Activated CD8-positive, alpha-beta T cell treated with anti-CD3 and anti-CD28 coated beads, Interleukin-2, amount 10 ng/mL, durations not matched to agents 7 days and 5 days (primary cell): ENCODE measurements around the gene IL36RN. TPM values are rescaled to one million over a fixed set of nuclear protein-coding genes. Genes with fewer than 3 reads are reported as not detected.

Experiments used
- ATAC-seq: fragments of 150-1000 bp; cut with Tn5 transposase; one replicate; pipeline ENCODE4 v1.10.0; 2021; ENCODE audit warnings: moderate library complexity
- CTCF ChIA-PET: fragments of 350-600 bp; sonication (Branson Sonifier 250); formaldehyde crosslinking; loops from one replicate; lab custom pipeline; 2021; ENCODE audit warnings: antibody characterized with exemption; lab: Charles Lee
- POLR2A ChIA-PET: fragments of 350-600 bp; sonication (Branson Sonifier 250); formaldehyde crosslinking; loops from one replicate; lab custom pipeline; 2021; ENCODE audit warnings: antibody characterized with exemption; lab: Charles Lee
- DNase-seq: peaks from one replicate; pipeline ENCODE4 v3.0.0-alpha.2; 2020
- H3K27ac Mint-ChIP-seq: one replicate; pipeline ENCODE4 v1.8.0; 2021; ENCODE audit warnings: mild to moderate bottlenecking, mixed read lengths
- H3K27me3 Mint-ChIP-seq: one replicate; pipeline ENCODE4 v1.8.0; 2021; ENCODE audit warnings: low read depth, mixed read lengths
- H3K36me3 Mint-ChIP-seq: one replicate; pipeline ENCODE4 v1.8.0; 2021; ENCODE audit warnings: low read depth, mixed read lengths
- H3K4me1 Mint-ChIP-seq: one replicate; pipeline ENCODE4 v1.8.0; 2021; ENCODE audit warnings: low read depth, mixed read lengths
- H3K4me3 Mint-ChIP-seq: one replicate; pipeline ENCODE4 v1.8.0; 2021; ENCODE audit warnings: mild to moderate bottlenecking, mixed read lengths
- H3K9me3 Mint-ChIP-seq: one replicate; pipeline ENCODE4 v1.8.0; 2022; ENCODE audit warnings: mixed read lengths; ENCODE audit not compliant: insufficient read depth
- total RNA-seq, 2 experiments: library from RNA; stranded (reverse); gene quantifications; one replicate each; pipeline ENCODE4 v1.2.3, GENCODE V29; 2021

The IL36RN gene
- total RNA-seq, 2 experiments from 2014 or later: not detected

- no peak for ATAC-seq
- ChIA-PET POLR2A (interaction anchor here (1.4 to 1.8 kb wide), 2 partner anchors 17 to 69 kb away, joined by 3 to 4 read pairs; partner anchors contain the start of gene PSD4), CTCF (interaction anchor here (1.1 to 1.5 kb wide), 3 partner anchors 9 to 34 kb away, joined by 3 to 6 read pairs (median 3); no protein-coding TSS in a partner anchor)
- Mint-ChIP-seq H3K27ac (no peak overlapping the region), H3K9me3 (peaks cover 7% of the 10 kb centered on the region), H3K27me3 (peaks cover 2% of the 10 kb centered on the region), H3K36me3 (peaks cover 7% of the 10 kb centered on the region), H3K4me1 (peaks cover 24% of the 10 kb centered on the region), H3K4me3 (no peak overlapping the region)
- no peak for DNase-seq
Observed at GRCh38 chr2:113104054-113104611, 45.1 kb downstream of the IL36RN start.

DNA sequence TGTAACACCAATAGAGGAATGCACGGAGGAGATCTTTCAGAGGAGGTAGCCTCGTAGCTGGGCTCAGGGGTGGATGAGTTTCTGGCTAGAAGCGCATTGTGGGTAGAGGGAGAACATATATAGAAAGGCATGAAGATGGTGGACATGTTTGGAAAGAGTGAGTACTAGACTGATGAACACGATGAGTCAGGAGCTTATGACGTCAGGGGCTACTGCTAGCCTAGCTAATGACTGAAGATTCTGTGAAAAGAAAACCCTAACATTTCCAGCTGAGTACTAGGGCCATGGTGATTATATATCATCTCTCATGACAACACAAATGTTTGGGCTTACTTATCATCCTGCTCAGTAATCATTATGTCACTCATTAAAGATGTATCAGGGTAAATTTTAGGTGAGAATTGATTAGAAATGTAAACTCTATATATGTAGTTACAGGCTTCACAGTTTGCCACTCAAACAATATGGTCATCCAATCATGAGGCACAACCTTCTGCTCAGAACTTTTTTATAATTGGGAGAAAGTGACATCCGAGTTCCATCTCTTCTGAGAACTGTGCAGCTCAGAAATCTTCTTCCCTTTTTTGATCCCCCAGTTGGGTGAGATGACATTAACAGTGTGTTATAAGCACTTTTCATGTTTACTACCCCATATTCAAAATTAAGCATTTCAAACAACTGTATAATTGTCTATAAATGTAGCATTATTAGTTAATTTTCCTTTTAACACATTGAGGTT, 46.2 kb downstream of the IL36RN start:
- Mint-ChIP-seq H3K9me3 (peaks cover 7% of the 10 kb centered on the region), H3K27ac (no peak overlapping the region), H3K27me3 (peaks cover 6% of the 10 kb centered on the region), H3K4me1 (peaks cover 24% of the 10 kb centered on the region), H3K4me3 (no peak overlapping the region), H3K36me3 (peaks cover 7% of the 10 kb centered on the region)
- POLR2A ChIA-PET: interaction anchor here (1.4 to 1.8 kb wide), 2 partner anchors 16 to 68 kb away, joined by 3 to 4 read pairs; partner anchors contain the start of gene PSD4
- CTCF ChIA-PET: interaction anchor here (1.1 to 1.9 kb wide), 4 partner anchors 8 to 33 kb away, joined by 3 to 6 read pairs (median 4); no protein-coding TSS in a partner anchor
- DNase-seq (no peak), ATAC-seq (peak; percentile 63)

- no peak for ATAC-seq
- no peak for DNase-seq
- POLR2A ChIA-PET: no interaction called here
- Mint-ChIP-seq H3K27me3 (peaks cover 6% of the 10 kb centered on the region), H3K4me1 (no peaks in the 10 kb centered on the region), H3K36me3 (no peaks in the 10 kb centered on the region), H3K9me3 (no peaks in the 10 kb centered on the region), H3K27ac (no peak overlapping the region), H3K4me3 (no peak overlapping the region)
- CTCF ChIA-PET: interaction anchor here (0.7 kb wide), 1 partner anchor 27 kb away, joined by 3 read pairs; no protein-coding TSS in a partner anchor
Observed at GRCh38 chr2:113111121-113111520, 52.1 kb downstream of the IL36RN start.

DNA sequence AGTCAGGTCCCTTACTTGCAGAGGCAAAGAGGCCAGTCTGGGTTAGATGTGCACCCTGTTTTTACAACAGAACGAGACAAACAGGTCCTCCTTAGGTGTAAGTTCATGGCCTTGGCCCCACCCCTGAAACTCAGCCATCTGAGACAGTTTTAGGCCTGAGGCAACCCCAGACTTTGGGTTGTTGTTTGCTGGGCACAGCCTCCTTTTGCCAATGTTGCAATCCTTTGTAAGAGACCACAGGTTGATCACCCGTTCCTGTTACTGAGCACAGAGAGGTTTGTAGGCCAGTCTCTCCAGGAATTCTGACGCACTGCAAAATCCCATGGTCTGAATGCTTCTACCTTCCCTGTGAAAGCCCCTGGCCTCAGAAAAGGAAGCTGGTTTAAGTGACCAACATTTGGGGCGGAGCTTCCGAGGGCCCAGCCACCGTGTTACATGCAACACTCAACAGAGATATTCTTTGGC, 52.9 kb downstream of the IL36RN start:
- ChIA-PET CTCF (interaction anchor here (1.5 kb wide), 1 partner anchor 22 kb away, joined by 5 read pairs; no protein-coding TSS in a partner anchor), POLR2A (no interaction called here)
- no peaks in the 10 kb centered on the region for H3K36me3 Mint-ChIP-seq
- H3K9me3 Mint-ChIP-seq: no peaks in the 10 kb centered on the region
- no peak overlapping the region for H3K27ac Mint-ChIP-seq
- no peak for DNase-seq
- peaks cover 5% of the 10 kb centered on the region for H3K4me1 Mint-ChIP-seq
- H3K4me3 Mint-ChIP-seq: no peak overlapping the region
- H3K27me3 Mint-ChIP-seq: peaks cover 6% of the 10 kb centered on the region
- no peak for ATAC-seq

DNA sequence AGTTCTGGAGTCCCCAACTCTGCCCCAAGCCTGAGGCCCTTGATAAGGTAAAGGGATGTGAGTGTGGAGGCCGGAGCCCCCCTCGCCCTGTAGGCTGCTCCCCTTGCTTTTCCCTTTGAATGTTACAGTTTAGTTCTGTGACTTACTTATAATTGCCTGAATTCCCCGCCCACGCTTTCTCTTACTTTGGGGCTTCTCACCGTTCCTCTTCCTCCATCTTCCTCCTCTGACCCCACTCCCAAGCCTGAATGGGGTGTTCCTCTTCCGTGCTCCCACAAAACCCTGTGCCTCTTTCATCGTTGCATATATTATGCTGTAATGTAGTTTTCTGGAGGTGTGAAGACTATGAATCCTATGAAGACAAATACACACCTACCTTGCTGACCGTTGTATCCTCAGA, 53.4 kb downstream of the IL36RN start:
- no peaks in the 10 kb centered on the region for H3K36me3 Mint-ChIP-seq
- H3K4me3 Mint-ChIP-seq: no peak overlapping the region
- no peak overlapping the region for H3K27ac Mint-ChIP-seq
- ChIA-PET CTCF (interaction anchor here (1.3 to 6.8 kb wide), 4 partner anchors 23 to 62 kb away, joined by 3 to 45 read pairs (median 6); partner anchors contain the start of gene PSD4), POLR2A (no interaction called here)
- peaks cover 10% of the 10 kb centered on the region for H3K4me1 Mint-ChIP-seq
- DNase-seq (no peak), ATAC-seq (no peak)
- peaks cover 6% of the 10 kb centered on the region for H3K27me3 Mint-ChIP-seq
- H3K9me3 Mint-ChIP-seq: no peaks in the 10 kb centered on the region

DNA sequence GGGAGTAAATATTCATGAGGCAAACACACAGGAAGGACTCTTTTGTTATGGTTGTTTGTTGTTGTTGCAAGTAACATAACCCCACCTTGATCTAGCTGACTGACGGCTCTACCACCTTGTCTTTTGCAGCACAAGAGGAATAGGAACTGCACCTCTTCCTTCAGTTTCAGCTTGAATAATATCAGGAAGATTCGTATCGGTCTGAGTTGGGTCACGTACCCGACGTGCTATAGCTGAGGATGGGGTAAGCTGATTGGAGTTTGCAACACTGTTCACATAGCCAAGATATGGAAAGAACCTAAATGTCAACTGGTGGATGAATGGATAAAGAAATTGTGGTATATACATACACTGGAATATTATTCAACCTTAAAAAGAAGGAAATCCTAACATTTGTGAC, 53.9 kb downstream of the IL36RN start:
- Mint-ChIP-seq H3K36me3 (no peaks in the 10 kb centered on the region), H3K27me3 (peaks cover 6% of the 10 kb centered on the region), H3K27ac (no peak overlapping the region), H3K4me1 (peaks cover 12% of the 10 kb centered on the region), H3K4me3 (no peak overlapping the region), H3K9me3 (no peaks in the 10 kb centered on the region)
- ATAC-seq (no peak), DNase-seq (no peak)
- POLR2A ChIA-PET: interaction anchor here (0.7 kb wide), 1 partner anchor 113 kb away, joined by 3 read pairs; no protein-coding TSS in a partner anchor
- CTCF ChIA-PET: interaction anchor here (0.9 to 6.8 kb wide), 6 partner anchors 8 to 154 kb away, joined by 3 to 45 read pairs (median 4); partner anchors contain the start of gene PSD4

DNA sequence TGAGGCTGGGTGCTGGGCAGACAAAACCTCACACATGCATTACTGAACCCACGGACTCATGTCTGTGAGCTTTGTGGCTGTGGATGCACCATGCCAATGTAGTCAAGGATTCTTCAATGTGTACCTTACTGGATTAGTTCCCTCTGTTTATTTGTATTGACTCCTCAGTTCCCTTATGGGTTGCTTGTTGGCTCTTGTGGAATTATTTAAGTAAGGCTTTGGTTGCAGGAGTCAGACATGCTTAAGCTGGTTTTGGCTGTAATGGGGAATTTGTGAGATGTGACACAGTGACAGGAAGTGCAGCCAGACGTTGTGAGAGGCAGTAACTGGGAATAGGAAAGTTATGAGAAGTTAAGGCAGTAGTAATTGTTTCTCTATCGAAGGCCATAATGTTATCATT, 54.8 kb downstream of the IL36RN start:
- ATAC-seq (no peak), DNase-seq (no peak)
- ChIA-PET CTCF (interaction anchor here (0.9 to 6.8 kb wide), 7 partner anchors 9 to 155 kb away, joined by 3 to 45 read pairs (median 3); partner anchors contain the start of gene PSD4), POLR2A (interaction anchor here (1.0 to 1.8 kb wide), 2 partner anchors 24 to 61 kb away, joined by 3 to 5 read pairs; no protein-coding TSS in a partner anchor)
- no peak overlapping the region for H3K4me3 Mint-ChIP-seq
- H3K4me1 Mint-ChIP-seq: peaks cover 15% of the 10 kb centered on the region
- peaks cover 4% of the 10 kb centered on the region for H3K27me3 Mint-ChIP-seq
- no peak overlapping the region for H3K27ac Mint-ChIP-seq
- no peaks in the 10 kb centered on the region for H3K36me3 Mint-ChIP-seq
- H3K9me3 Mint-ChIP-seq: no peaks in the 10 kb centered on the region

Other genes with a start within 250 kb of the IL36RN start
- gene IL1B, start 222.4 kb upstream of the IL36RN start, total RNA-seq: not detected
- not detected for gene IL37, start 148.0 kb upstream of the IL36RN start, total RNA-seq
- not detected for gene IL36G, start 81.2 kb upstream of the IL36RN start, total RNA-seq
- under 1 TPM; 0.29 to 0.53 TPM for gene IL36A, start 53.7 kb upstream of the IL36RN start, total RNA-seq
- gene IL36B, start 6.3 kb upstream of the IL36RN start, total RNA-seq: not detected
- not detected for gene IL1F10, start 8.8 kb downstream of the IL36RN start, total RNA-seq
- gene IL1RN, start 68.4 kb downstream of the IL36RN start, total RNA-seq: under 1 TPM in 1 of 2 experiments, not detected in 1; 0.31 TPM
- 100 to 1,000 TPM; 394 to 404 TPM for gene PSD4, start 114.8 kb downstream of the IL36RN start, total RNA-seq
- under 1 TPM; 0.21 to 0.55 TPM for gene PAX8, start 219.7 kb downstream of the IL36RN start, total RNA-seq